Uterus (tissue), 2 donors: Measurements from ENCODE around the gene PKMYT1.

Source experiments
- CTCF ChIP-seq, 4 experiments: fragments of 200-600 bp in 2 of 4; fragments of 450-650 bp in 2 of 4; sonication (generic) in 2 of 4; IDR thresholded peaks; one replicate each; pipeline ENCODE4 v1.5.1; 2016 to 2019; ENCODE audit warnings: antibody characterized with exemption in 4 of 4, mild to moderate bottlenecking in 2 of 4, moderate library complexity in 1 of 4
- POLR2A ChIP-seq, 2 donors: fragments of 450-650 bp; IDR thresholded peaks; one replicate each; pipeline ENCODE4 v1.6.1; 2016; ENCODE audit warnings: antibody characterized with exemption in 2 of 2, mild to moderate bottlenecking in 1 of 2, moderate library complexity in 1 of 2

GRCh38 chr16:2939968-2940367, 40.3 kb downstream of the PKMYT1 start:
- TF ChIP-seq CTCF (IDR thresholded peaks at IDR 0.05): no peak
- TF ChIP-seq POLR2A (IDR thresholded peaks at IDR 0.05): no peak
